HepG2 (cell line): ENCODE measurements around the gene TMEM131L. TPM values are rescaled to one million over a fixed set of nuclear protein-coding genes. Genes with fewer than 3 reads are reported as not detected.

Source experiments
- CCAR2 ChIP-seq: fragments of 200-400 bp; formaldehyde crosslinking; optimal IDR thresholded peaks from 2 replicates; pipeline ENCODE3; 2018; ENCODE audit warnings: low read depth, mild to moderate bottlenecking, low read length, moderate library complexity
- CCDC6 ChIP-seq: sonication (generic); formaldehyde crosslinking; IDR thresholded peaks from 2 replicates; pipeline ENCODE4 v1.8.1; 2022; ENCODE audit warnings: mild to moderate bottlenecking, missing genetic modification reagents, moderate library complexity
- ERF ChIP-seq: IDR thresholded peaks from 2 replicates; pipeline ENCODE4 v1.6.1; 2018; ENCODE audit warnings: missing biosample characterization, missing genetic modification reagents
- FOXC1 ChIP-seq: sonication (generic); formaldehyde crosslinking; IDR thresholded peaks from 2 replicates; pipeline ENCODE4 v1.8.0; 2022; ENCODE audit warnings: mild to moderate bottlenecking, missing genetic modification reagents, borderline replicate concordance
- GABPA ChIP-seq, 2 experiments: IDR thresholded peaks; 2 replicates each; pipeline ENCODE4 v1.6.1; 2011 to 2016; ENCODE audit warnings: low read depth in 2 of 2, low read length in 1 of 2, missing biosample characterization in 1 of 2, missing genetic modification characterization in 1 of 2
- KLF12 ChIP-seq: sonication (generic); formaldehyde crosslinking; IDR thresholded peaks from 2 replicates; pipeline ENCODE4 v1.4.0; 2020; ENCODE audit warnings: missing genetic modification reagents, borderline replicate concordance
- MATR3 ChIP-seq: sonication (generic); formaldehyde crosslinking; IDR thresholded peaks from 2 replicates; pipeline ENCODE4 v1.4.0; 2020; ENCODE audit warnings: missing genetic modification reagents
- MAZ ChIP-seq, 2 experiments: sonication (generic) in 1 of 2; formaldehyde crosslinking in 1 of 2; IDR thresholded peaks; 2 replicates each; pipeline versions ENCODE4 v1.5.0 to v1.6.1; 2012 to 2020; ENCODE audit warnings: low read depth in 2 of 2, mild to moderate bottlenecking in 2 of 2, borderline replicate concordance in 1 of 2, improper control_type of control experiment in 1 of 2, low read length in 1 of 2, missing genetic modification reagents in 1 of 2, moderate library complexity in 1 of 2
- MXD4 ChIP-seq: IDR thresholded peaks from 2 replicates; pipeline ENCODE4 v1.6.1; 2016; ENCODE audit warnings: mild to moderate bottlenecking, missing biosample characterization, missing genetic modification reagents
- NFE2L2 ChIP-seq: fragments of 150-350 bp; IDR thresholded peaks from 2 replicates; pipeline ENCODE4 v1.6.1; 2014; ENCODE audit warnings: low read length
- POLR2AphosphoS2 ChIP-seq: IDR thresholded peaks from 2 replicates; pipeline ENCODE4 v1.6.1; 2011; ENCODE audit warnings: low read depth, low read length, improper control_type of control experiment
- PRMT3 ChIP-seq: sonication (generic); formaldehyde crosslinking; IDR thresholded peaks from 2 replicates; pipeline ENCODE4 v1.8.1; 2022; ENCODE audit warnings: low read depth, mild to moderate bottlenecking, moderate library complexity, missing genetic modification reagents, borderline replicate concordance
- RBAK ChIP-seq: sonication (generic); formaldehyde crosslinking; IDR thresholded peaks from 2 replicates; pipeline ENCODE4 v1.5.1; 2020; ENCODE audit warnings: mild to moderate bottlenecking, missing genetic modification reagents
- SP1 ChIP-seq, 2 experiments: fragments of 450-650 bp in 1 of 2; sonication (generic) in 1 of 2; formaldehyde crosslinking in 1 of 2; IDR thresholded peaks; 2 replicates each; pipeline versions ENCODE4 v1.4.0 to v1.6.1; 2016 to 2020; ENCODE audit warnings: missing genetic modification reagents in 1 of 2
- TAF1 ChIP-seq: sonication (generic); formaldehyde crosslinking; IDR thresholded peaks from 2 replicates; pipeline ENCODE4 v1.4.0; 2020; ENCODE audit warnings: missing genetic modification reagents
- TEAD3 ChIP-seq: optimal IDR thresholded peaks from 2 replicates; pipeline ENCODE3; 2016; ENCODE audit warnings: borderline replicate concordance
- ZNF33A ChIP-seq: sonication (generic); formaldehyde crosslinking; IDR thresholded peaks from 2 replicates; pipeline ENCODE4 v1.5.1; 2020; ENCODE audit warnings: missing genetic modification reagents, mild to moderate bottlenecking, moderate library complexity, borderline replicate concordance
- ZNF510 ChIP-seq: sonication (generic); formaldehyde crosslinking; IDR thresholded peaks from 2 replicates; pipeline ENCODE4 v1.4.0; 2020; ENCODE audit warnings: low read depth, mild to moderate bottlenecking, missing genetic modification reagents
- ZNF564 ChIP-seq: sonication (generic); formaldehyde crosslinking; IDR thresholded peaks from 2 replicates; pipeline ENCODE4 v1.8.1; 2023; ENCODE audit warnings: mild to moderate bottlenecking, missing genetic modification reagents
- ZNF670 ChIP-seq: sonication (generic); formaldehyde crosslinking; IDR thresholded peaks from 2 replicates; pipeline ENCODE4 v1.8.0; 2022; ENCODE audit warnings: mild to moderate bottlenecking, missing genetic modification reagents, borderline replicate concordance
- ZSCAN31 ChIP-seq: sonication (generic); formaldehyde crosslinking; IDR thresholded peaks from 2 replicates; pipeline ENCODE4 v1.5.0; 2020; ENCODE audit warnings: low read depth, mild to moderate bottlenecking, missing genetic modification reagents
- polyA plus RNA-seq, 8 experiments: library from polyadenylated mRNA; depleted of rRNA in 3 of 8; stranded (reverse) in 7 of 8; unstranded in 1 of 8; fragments of >200 nt; fragmentation: Illumina TruSeq in 4 of 8; extraction: Trizol in 4 of 8; gene quantifications; 2 replicates each; pipeline versions ENCODE4 v1.2.1 to v1.2.3, GENCODE V29; 2011 to 2016; ENCODE audit warnings: low read depth in 4 of 8, missing spikeins in 1 of 8, mixed read lengths in 1 of 8; ENCODE audit not compliant: insufficient read depth in 1 of 8
- total RNA-seq, 5 experiments: library from RNA; depleted of rRNA; stranded (reverse); fragments of >200 nt; fragmentation: Illumina TruSeq; extraction: Trizol; gene quantifications; 2 replicates each; pipeline ENCODE4 v1.2.3, GENCODE V29; 2016; ENCODE audit warnings: low read depth in 1 of 5
- TF ChIP-seq, protein P1 (sequence below): sonication (generic); formaldehyde crosslinking; conservative IDR thresholded peaks from 2 replicates; pipeline ENCODE4 v1.4.0; 2020; ENCODE audit warnings: missing genetic modification reagents
- TF ChIP-seq, protein P2 (sequence below): sonication (generic); formaldehyde crosslinking; IDR thresholded peaks from 2 replicates; pipeline ENCODE4 v1.4.0; 2020; ENCODE audit warnings: missing genetic modification reagents, borderline replicate concordance
- TF ChIP-seq, protein P3 (sequence below): sonication (generic); formaldehyde crosslinking; IDR thresholded peaks from 2 replicates; pipeline ENCODE4 v1.4.0; 2020; ENCODE audit warnings: missing genetic modification reagents, low read depth, mild to moderate bottlenecking, borderline replicate concordance

TMEM131L gene
- total and polyA plus RNA-seq, 2 of the 13 experiments (the other 11 are each of a cell fraction or from before 2014, with no cell fraction given), result 2.2 to 4.5 TPM

DNA sequence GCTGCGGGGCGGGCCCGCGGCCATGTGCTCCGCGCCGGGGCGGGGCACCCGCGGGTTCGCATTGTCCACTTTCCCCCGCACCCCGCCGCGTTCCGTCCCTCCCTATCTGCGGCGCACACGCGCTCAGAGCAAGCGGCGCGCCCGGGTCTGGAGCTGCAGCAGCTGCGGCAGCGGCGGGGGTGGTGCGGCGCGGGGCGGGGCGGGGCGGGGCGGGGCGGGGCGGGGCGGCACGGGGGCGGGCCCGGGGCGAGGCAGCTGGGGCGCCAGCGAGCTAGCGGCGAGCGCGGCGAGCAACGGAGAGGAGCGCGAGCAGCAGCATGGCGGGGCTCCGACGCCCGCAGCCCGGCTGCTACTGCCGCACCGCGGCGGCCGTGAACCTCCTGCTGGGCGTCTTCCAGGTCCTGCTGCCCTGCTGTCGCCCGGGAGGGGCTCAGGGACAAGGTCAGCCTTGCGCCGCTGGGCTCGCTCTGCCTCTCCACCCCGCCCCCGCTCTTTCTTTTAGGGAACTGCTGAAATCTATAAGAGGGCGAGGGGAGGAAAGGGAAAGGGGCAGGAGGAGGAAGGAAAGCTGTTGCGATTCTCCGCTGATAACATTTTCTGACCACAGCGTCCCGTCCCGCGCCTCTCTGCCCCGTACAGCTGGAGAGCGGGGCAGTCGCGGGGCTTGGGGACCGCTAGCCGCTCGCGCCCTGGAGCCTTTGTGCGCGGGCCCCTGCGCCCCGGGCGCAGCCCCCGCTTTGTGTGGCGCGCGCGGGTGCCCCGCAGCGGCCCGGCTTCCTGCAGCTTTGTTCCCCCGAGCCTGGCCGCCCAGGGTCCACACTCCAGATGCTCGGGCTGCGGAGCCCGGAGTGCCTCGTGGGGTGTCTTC, at the start of gene TMEM131L (continued):
- TF ChIP-seq PRMT3 (CRISPR knock-in tag) (no peak), MXD4 (CRISPR knock-in tag) (0 out of 2 replicates have a peak, but pooled peaks have one; percentile 48), NFE2L2 (no peak), TAF1 (peak; percentile 52), GABPA (IDR thresholded peaks at IDR 0.05; ENCODE audit: low read depth, low read length) (no peak), GABPA (CRISPR knock-in tag; IDR thresholded peaks at IDR 0.05; ENCODE audit: low read depth) (no peak), ZSCAN31 (CRISPR knock-in tag) (peak; percentile 22; the same call in 1 of the 2 replicates), SP1 (IDR thresholded peaks at IDR 0.05) (no peak), SP1 (CRISPR knock-in tag; IDR thresholded peaks at IDR 0.05) (no peak), ZNF510 (CRISPR knock-in tag) (no peak), CCAR2 (no peak), ZNF670 (CRISPR knock-in tag) (no peak), ERF (CRISPR knock-in tag) (peak; percentile 42; the same call in 1 of the 2 replicates), ZNF564 (0 out of 2 replicates have a peak, but pooled peaks have one; percentile 12), MAZ (IDR thresholded peaks at IDR 0.05; ENCODE audit: borderline replicate concordance, low read depth, low read length) (no peak), MAZ (CRISPR knock-in tag; IDR thresholded peaks at IDR 0.05; ENCODE audit: low read depth) (peak; percentile 56), RBAK (CRISPR knock-in tag) (no peak), POLR2AphosphoS2 (no peak), ZNF33A (CRISPR knock-in tag) (no peak), KLF12 (no peak), MATR3 (no peak), TEAD3 (no peak), CCDC6 (CRISPR knock-in tag) (no peak), FOXC1 (no peak)
- TF ChIP-seq, protein P1, sequence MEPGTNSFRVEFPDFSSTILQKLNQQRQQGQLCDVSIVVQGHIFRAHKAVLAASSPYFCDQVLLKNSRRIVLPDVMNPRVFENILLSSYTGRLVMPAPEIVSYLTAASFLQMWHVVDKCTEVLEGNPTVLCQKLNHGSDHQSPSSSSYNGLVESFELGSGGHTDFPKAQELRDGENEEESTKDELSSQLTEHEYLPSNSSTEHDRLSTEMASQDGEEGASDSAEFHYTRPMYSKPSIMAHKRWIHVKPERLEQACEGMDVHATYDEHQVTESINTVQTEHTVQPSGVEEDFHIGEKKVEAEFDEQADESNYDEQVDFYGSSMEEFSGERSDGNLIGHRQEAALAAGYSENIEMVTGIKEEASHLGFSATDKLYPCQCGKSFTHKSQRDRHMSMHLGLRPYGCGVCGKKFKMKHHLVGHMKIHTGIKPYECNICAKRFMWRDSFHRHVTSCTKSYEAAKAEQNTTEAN (CRISPR knock-in tag), result 0 out of 2 replicates have a peak, but pooled peaks have one; percentile 9
- TF ChIP-seq, protein P2, sequence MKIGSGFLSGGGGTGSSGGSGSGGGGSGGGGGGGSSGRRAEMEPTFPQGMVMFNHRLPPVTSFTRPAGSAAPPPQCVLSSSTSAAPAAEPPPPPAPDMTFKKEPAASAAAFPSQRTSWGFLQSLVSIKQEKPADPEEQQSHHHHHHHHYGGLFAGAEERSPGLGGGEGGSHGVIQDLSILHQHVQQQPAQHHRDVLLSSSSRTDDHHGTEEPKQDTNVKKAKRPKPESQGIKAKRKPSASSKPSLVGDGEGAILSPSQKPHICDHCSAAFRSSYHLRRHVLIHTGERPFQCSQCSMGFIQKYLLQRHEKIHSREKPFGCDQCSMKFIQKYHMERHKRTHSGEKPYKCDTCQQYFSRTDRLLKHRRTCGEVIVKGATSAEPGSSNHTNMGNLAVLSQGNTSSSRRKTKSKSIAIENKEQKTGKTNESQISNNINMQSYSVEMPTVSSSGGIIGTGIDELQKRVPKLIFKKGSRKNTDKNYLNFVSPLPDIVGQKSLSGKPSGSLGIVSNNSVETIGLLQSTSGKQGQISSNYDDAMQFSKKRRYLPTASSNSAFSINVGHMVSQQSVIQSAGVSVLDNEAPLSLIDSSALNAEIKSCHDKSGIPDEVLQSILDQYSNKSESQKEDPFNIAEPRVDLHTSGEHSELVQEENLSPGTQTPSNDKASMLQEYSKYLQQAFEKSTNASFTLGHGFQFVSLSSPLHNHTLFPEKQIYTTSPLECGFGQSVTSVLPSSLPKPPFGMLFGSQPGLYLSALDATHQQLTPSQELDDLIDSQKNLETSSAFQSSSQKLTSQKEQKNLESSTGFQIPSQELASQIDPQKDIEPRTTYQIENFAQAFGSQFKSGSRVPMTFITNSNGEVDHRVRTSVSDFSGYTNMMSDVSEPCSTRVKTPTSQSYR, result no peak
- TF ChIP-seq, protein P3, sequence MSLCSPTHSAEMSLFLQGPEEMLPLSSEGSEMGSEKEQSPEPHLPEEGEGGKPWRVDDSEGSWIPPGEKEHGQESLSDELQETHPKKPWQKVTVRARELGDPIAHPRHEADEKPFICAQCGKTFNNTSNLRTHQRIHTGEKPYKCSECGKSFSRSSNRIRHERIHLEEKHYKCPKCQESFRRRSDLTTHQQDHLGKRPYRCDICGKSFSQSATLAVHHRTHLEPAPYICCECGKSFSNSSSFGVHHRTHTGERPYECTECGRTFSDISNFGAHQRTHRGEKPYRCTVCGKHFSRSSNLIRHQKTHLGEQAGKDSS (CRISPR knock-in tag), result peak; percentile 21; the same call in 1 of the 2 replicates
